ENCODE data around the gene LSM11. TPM values are rescaled to one million over a fixed set of nuclear protein-coding genes. Genes with fewer than 3 reads are reported as not detected.
A peak's percentile ranks its signal among the peaks of the same experiment; 100 is the strongest.

Gene LSM11
- total RNA-seq, 1 donor from 2014 or later = 6.9 TPM

GRCh38 chr5:157732596-157733262, 10.8 kb upstream of the LSM11 start:
- DNase-seq (ENCODE audit: low read depth in 2 of 2) = no peak

- no peak for DNase-seq (ENCODE audit: low read depth in 2 of 2)
These were observed 9.1 kb upstream of the LSM11 start for GRCh38 chr5:157734436-157734835.

- no peak for DNase-seq (ENCODE audit: low read depth in 2 of 2)
These were observed 7.5 kb upstream of the LSM11 start for GRCh38 chr5:157735991-157736390.

- DNase-seq (ENCODE audit: low read depth in 2 of 2) = no peak
These were observed 3.9 kb upstream of the LSM11 start for GRCh38 chr5:157739388-157740228.

GRCh38 chr5:157740229-157740610, 3.3 kb upstream of the LSM11 start:
- DNase-seq (ENCODE audit: low read depth in 2 of 2) = peak in 1 of 2 donors; percentile 39

- DNase-seq (ENCODE audit: low read depth in 2 of 2) = no peak
These were observed 2.4 kb upstream of the LSM11 start for GRCh38 chr5:157741131-157741530.

GRCh38 chr5:157744051-157745011, 819 bp downstream of the LSM11 start:
- peak in 1 of 2 donors; percentile 39 for DNase-seq (ENCODE audit: low read depth in 2 of 2)

GRCh38 chr5:157745041-157745456, 1.5 kb downstream of the LSM11 start:
- DNase-seq (ENCODE audit: low read depth in 2 of 2) = peak in 1 of 2 donors; percentile 50

GRCh38 chr5:157747173-157747740, 3.7 kb downstream of the LSM11 start:
- no peak for DNase-seq (ENCODE audit: low read depth in 2 of 2)

- no peak for DNase-seq (ENCODE audit: low read depth in 2 of 2)
These were observed 4.5 kb downstream of the LSM11 start for GRCh38 chr5:157747766-157748700.

- DNase-seq (ENCODE audit: low read depth in 2 of 2) = peak in 1 of 2 donors; percentile 13
These were observed 5.4 kb downstream of the LSM11 start for GRCh38 chr5:157748760-157749461.

- no peak for DNase-seq (ENCODE audit: low read depth in 2 of 2)
These were observed 5.9 kb downstream of the LSM11 start for GRCh38 chr5:157749462-157749799.

- peak in 1 of 2 donors; percentile 59 for DNase-seq (ENCODE audit: low read depth in 2 of 2)
These were observed 6.8 kb downstream of the LSM11 start for GRCh38 chr5:157750320-157750719.

GRCh38 chr5:157756122-157756521, 12.6 kb downstream of the LSM11 start:
- no peak for DNase-seq (ENCODE audit: low read depth in 2 of 2)

GRCh38 chr5:157758706-157759105, 15.2 kb downstream of the LSM11 start:
- no peak for DNase-seq (ENCODE audit: low read depth in 2 of 2)

GRCh38 chr5:157761690-157762621, 18.4 kb downstream of the LSM11 start:
- peak; percentile 40 to 73 for DNase-seq (ENCODE audit: low read depth in 2 of 2)

- DNase-seq (ENCODE audit: low read depth in 2 of 2) = no peak
These were observed 21.0 kb downstream of the LSM11 start for GRCh38 chr5:157764531-157764930.

GRCh38 chr5:157766442-157766841, 22.9 kb downstream of the LSM11 start:
- DNase-seq (ENCODE audit: low read depth in 2 of 2) = no peak

- no peak for DNase-seq (ENCODE audit: low read depth in 2 of 2)
These were observed 23.4 kb downstream of the LSM11 start for GRCh38 chr5:157766902-157767301.
